GM12801 (cell line): Measurements from ENCODE around the gene CCL3.

Experiments
- CTCF ChIP-seq: IDR thresholded peaks from one replicate; pipeline ENCODE4 v1.5.1; 2011; ENCODE audit warnings: control low read depth; ENCODE audit not compliant: insufficient read length; ENCODE audit errors: extremely low read depth

Gene CCL3

GRCh38 chr17:36059406-36059805, 30.5 kb downstream of the CCL3 start:
- no peak for TF ChIP-seq CTCF

- TF ChIP-seq CTCF = no peak
Measured at GRCh38 chr17:36057911-36058310, 32.0 kb downstream of the CCL3 start.

DNA sequence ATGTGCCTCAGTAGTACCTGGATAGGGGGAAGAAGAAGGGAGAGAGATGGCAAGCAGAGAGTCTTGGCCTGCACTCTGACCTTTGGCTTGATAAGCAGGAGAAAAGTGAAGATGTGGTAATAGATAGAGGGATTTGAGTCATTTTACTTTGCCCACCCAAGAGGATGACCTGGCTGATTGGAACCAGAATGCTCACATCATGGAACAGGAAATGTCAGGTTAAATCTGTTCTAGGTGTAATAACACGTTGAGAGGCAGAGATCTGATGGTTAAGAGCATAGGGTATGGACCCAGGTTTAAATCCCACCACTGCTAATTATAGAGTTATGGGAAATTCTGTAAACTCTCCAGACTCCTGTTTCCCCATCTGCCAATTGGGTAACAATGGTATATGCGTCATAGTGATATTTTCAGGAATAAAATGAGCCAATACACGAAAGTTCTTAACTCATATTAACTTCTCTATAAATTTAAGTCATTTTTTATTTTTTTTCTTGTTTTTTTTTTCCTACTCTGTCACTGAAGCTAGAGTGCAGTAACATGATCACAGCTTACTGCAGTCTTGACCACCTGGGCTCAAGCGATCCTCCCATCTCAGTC, 33.9 kb downstream of the CCL3 start:
- TF ChIP-seq CTCF = no peak

GRCh38 chr17:36055171-36055570, 34.8 kb downstream of the CCL3 start:
- no peak for TF ChIP-seq CTCF

- TF ChIP-seq CTCF = no peak
Measured at GRCh38 chr17:36049643-36050042, 40.3 kb downstream of the CCL3 start.

DNA sequence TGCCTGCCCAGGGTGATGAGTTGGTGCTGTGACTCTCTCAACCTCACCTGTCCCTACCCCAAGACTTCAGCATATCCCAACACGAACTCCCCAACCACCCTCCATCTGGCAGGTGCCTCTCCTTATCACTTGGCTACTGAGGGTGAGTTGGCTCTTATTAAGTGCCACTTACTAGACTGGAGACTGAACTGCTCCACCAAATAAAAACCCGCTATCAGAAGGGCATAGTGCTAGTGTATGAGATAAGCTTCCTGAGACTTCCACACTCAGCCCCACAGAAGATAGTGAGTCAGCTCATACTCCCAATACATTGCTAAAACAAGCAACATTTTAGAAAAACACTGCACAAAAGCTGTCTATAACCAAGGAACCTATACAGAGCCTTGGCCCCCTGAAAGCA, 41.9 kb downstream of the CCL3 start:
- TF ChIP-seq CTCF = no peak
